Lower lobe of right lung (tissue), 2 donors: ENCODE data around the gene RPS6KA2. TPM values are rescaled to one million over a fixed set of nuclear protein-coding genes. Genes with fewer than 3 reads are reported as not detected.

Experiments used
- ATAC-seq, 2 donors: fragments of 200-7000 bp; cut with Tn5 transposase; one replicate each; pipeline ENCODE4 v1.9.1; 2020 to 2022; ENCODE audit warnings: mild to moderate bottlenecking in 2 of 2, moderate library complexity in 2 of 2
- DNase-seq: peaks from one replicate; pipeline ENCODE4 v3.0.0-alpha.2; 2020
- H3K27ac ChIP-seq: fragments of 200-600 bp; one replicate; pipeline ENCODE4 v1.8.0; 2022
- H3K27me3 ChIP-seq: fragments of 200-600 bp; one replicate; pipeline ENCODE4 v1.8.0; 2022; ENCODE audit warnings: low read depth
- H3K36me3 ChIP-seq: fragments of 200-600 bp; one replicate; pipeline ENCODE4 v1.8.0; 2022; ENCODE audit warnings: mild to moderate bottlenecking
- H3K4me1 ChIP-seq: fragments of 200-600 bp; one replicate; pipeline ENCODE4 v1.8.0; 2022
- H3K4me3 ChIP-seq: fragments of 200-600 bp; one replicate; pipeline ENCODE4 v1.8.0; 2022; ENCODE audit warnings: mild to moderate bottlenecking
- H3K9me3 ChIP-seq: fragments of 200-600 bp; one replicate; pipeline ENCODE4 v1.8.0; 2022
- intact Hi-C: fragments of 100-400 bp; cut with DNase I; formaldehyde crosslinking; loops from one replicate; pipeline ENCODE4 v1.11.0; 2022
- total RNA-seq: library from RNA; stranded (reverse); fragmentation: NEBNext Ultra II Directional; extraction: Animal tissue kit (Norgen Biotek cat#: 25700); gene quantifications from one replicate; pipeline ENCODE4 v1.2.1, GENCODE V29; 2021
- TF ChIP-seq, protein P1 (sequence below): fragments of 200-600 bp; IDR thresholded peaks from one replicate; pipeline ENCODE4 v1.8.0; 2022; ENCODE audit warnings: antibody characterized with exemption, mild to moderate bottlenecking
- donor health status: DM: no; HTN: yes; CAD: no; lungs with severe emphysema.

The RPS6KA2 gene
- total RNA-seq, 1 donor from 2014 or later: 102 TPM

DNA sequence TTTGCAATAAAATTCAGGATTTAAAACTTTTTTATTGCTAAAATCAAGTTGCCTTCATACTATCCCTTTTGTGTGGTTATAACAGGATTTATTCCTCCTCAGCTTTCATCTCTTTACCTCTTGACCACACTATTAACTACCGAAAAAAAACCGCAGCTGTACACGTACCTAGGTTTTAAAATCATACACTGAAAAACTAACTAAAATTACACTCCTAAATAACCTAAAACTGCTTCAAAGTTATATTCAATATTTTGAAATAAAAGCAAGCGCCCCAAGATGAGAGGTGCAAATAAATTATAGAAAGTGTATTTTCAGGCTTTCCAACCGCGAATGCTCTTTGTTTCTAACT is 245.7 kb downstream of the RPS6KA2 start:
- H3K27me3 ChIP-seq: no peaks in the 10 kb centered on the region
- DNase-seq (no peak), ATAC-seq (no peak)
- intact Hi-C loops: no loop called here
- H3K27ac ChIP-seq: peak overlapping the region; percentile 95
- peaks cover 20% of the 10 kb centered on the region for H3K4me1 ChIP-seq
- no peaks in the 10 kb centered on the region for H3K36me3 ChIP-seq
- no peaks in the 10 kb centered on the region for H3K9me3 ChIP-seq
- TF ChIP-seq, protein P1, sequence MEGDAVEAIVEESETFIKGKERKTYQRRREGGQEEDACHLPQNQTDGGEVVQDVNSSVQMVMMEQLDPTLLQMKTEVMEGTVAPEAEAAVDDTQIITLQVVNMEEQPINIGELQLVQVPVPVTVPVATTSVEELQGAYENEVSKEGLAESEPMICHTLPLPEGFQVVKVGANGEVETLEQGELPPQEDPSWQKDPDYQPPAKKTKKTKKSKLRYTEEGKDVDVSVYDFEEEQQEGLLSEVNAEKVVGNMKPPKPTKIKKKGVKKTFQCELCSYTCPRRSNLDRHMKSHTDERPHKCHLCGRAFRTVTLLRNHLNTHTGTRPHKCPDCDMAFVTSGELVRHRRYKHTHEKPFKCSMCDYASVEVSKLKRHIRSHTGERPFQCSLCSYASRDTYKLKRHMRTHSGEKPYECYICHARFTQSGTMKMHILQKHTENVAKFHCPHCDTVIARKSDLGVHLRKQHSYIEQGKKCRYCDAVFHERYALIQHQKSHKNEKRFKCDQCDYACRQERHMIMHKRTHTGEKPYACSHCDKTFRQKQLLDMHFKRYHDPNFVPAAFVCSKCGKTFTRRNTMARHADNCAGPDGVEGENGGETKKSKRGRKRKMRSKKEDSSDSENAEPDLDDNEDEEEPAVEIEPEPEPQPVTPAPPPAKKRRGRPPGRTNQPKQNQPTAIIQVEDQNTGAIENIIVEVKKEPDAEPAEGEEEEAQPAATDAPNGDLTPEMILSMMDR: no peak
- H3K4me3 ChIP-seq: peak overlapping the region; percentile 95

DNA sequence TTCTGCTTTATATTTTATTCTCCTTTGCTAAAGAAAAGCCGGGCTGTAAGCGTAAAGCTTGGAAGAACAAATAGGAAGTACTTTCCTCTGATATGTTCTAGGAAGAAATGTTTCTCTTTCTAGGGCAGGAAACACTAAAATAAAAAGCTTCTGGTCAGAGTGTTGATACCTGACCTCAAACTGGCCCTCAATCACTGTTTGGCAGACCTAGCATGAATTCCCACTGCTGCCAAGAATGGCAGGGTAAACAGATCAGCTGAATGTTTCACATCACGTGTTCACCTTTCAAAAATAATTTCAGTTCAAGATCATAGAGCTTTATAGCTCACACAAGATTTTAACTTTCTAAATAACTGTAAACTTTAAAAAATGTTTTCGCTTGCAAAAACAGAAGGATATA is 247.3 kb downstream of the RPS6KA2 start:
- no peak for DNase-seq
- TF ChIP-seq, protein P1: no peak
- H3K4me3 ChIP-seq: no peak overlapping the region
- peaks cover 20% of the 10 kb centered on the region for H3K4me1 ChIP-seq
- intact Hi-C loops: no loop called here
- ATAC-seq: no peak
- H3K36me3 ChIP-seq: no peaks in the 10 kb centered on the region
- H3K27me3 ChIP-seq: no peaks in the 10 kb centered on the region
- H3K27ac ChIP-seq: no peak overlapping the region
- no peaks in the 10 kb centered on the region for H3K9me3 ChIP-seq

DNA sequence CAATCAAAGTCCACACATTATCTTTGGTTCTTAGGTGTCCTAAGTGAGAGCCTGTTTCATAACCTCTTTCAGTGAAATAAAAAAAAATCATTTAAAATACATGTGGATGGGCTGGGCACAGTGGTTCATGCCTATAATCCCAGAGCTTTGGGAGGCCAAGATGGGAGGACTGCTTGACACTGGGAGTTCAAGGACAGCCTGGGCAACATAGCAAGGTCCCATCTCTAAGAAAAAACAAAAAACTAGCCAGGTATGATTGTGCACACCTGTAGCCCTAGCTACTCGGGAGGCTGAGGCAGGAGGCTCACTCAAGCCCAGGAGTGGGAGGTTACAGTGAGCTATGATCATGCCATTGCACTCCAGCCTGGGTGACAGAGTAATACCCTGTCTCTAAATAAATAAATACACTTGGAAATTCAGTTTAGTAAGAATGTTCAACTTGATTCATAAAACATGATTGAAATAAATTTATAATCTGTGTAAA is 247.9 kb downstream of the RPS6KA2 start:
- no peaks in the 10 kb centered on the region for H3K9me3 ChIP-seq
- DNase-seq: no peak
- H3K4me3 ChIP-seq: no peak overlapping the region
- H3K4me1 ChIP-seq: peaks cover 17% of the 10 kb centered on the region
- TF ChIP-seq, protein P1: no peak
- H3K27me3 ChIP-seq: no peaks in the 10 kb centered on the region
- no peaks in the 10 kb centered on the region for H3K36me3 ChIP-seq
- intact Hi-C loops: no loop called here
- no peak overlapping the region for H3K27ac ChIP-seq
- no peak for ATAC-seq

DNA sequence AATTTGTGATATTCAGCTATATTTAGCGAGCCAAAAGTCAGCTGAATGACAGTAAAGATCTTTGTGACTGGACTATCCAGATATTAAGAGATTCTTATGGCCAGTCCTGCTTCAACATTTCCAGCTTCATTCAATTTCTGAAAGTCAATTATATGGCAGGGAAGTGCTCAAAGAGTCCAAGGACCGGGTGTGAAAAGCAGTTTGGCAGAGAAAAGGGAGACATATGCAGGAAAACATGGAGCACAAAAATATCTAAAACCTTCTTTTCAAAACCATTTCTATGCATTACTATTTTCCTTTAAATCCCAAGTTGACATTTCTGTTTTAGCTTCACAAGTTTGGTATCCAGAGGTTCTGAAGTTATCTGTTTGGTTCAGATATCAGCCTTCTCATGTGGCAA is 249.3 kb downstream of the RPS6KA2 start:
- no peak for ATAC-seq
- H3K9me3 ChIP-seq: no peaks in the 10 kb centered on the region
- no peak for DNase-seq
- H3K27ac ChIP-seq: no peak overlapping the region
- intact Hi-C loops: no loop called here
- H3K4me3 ChIP-seq: no peak overlapping the region
- H3K4me1 ChIP-seq: peaks cover 14% of the 10 kb centered on the region
- TF ChIP-seq, protein P1: no peak
- no peaks in the 10 kb centered on the region for H3K36me3 ChIP-seq
- H3K27me3 ChIP-seq: no peaks in the 10 kb centered on the region

DNA sequence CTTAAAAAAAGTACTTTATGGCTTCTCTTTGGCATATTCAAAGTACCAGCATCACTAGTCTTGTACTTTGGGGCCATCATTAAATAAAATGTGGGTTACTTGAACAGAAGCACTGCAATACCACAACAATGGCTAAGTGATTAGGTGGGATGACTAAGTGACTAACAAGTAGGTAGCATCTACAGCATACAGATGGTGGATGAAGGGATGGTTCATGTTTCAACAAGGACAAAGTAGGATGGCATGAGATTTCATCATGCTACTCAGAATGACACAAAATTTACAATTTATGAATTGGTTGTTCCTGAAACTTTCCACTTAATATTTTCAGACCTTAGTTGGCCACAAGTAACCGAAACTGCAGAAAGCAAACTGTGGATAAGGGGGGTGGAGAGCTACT is 252.0 kb downstream of the RPS6KA2 start:
- H3K4me1 ChIP-seq: peaks cover 1% of the 10 kb centered on the region
- no peaks in the 10 kb centered on the region for H3K9me3 ChIP-seq
- ATAC-seq (no peak), DNase-seq (no peak)
- TF ChIP-seq, protein P1: no peak
- H3K4me3 ChIP-seq: no peak overlapping the region
- intact Hi-C loops: no loop called here
- H3K36me3 ChIP-seq: no peaks in the 10 kb centered on the region
- H3K27ac ChIP-seq: no peak overlapping the region
- H3K27me3 ChIP-seq: no peaks in the 10 kb centered on the region

DNA sequence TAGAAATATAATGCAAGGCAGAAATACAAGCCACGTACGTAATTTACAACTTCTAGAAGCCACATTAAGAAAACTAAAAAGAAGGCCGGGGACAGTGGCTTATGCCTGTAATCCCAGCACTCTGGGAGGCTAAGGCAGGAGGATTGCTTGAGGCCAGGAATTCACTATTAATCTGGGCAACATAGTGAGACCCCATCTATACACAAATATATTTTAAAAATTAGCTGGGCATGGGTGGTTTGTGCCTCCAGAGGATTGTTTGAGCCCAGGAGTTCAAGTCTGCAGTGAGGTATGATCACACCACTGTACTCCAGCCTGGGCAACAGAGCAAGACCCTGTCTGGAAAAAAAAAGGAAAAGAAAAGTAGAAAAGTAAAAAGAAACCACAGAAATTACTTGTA is 256.6 kb downstream of the RPS6KA2 start:
- ATAC-seq (no peak), DNase-seq (no peak)
- Histone ChIP-seq H3K4me3 (no peak overlapping the region), H3K36me3 (peaks cover 13% of the 10 kb centered on the region), H3K4me1 (no peaks in the 10 kb centered on the region), H3K27me3 (no peaks in the 10 kb centered on the region), H3K27ac (no peak overlapping the region), H3K9me3 (no peaks in the 10 kb centered on the region)
- TF ChIP-seq, protein P1: no peak
- intact Hi-C loops: no loop called here
